Skeletal muscle satellite cell (primary cell): ENCODE data around the gene FAM118B.

Experiments used
- H3K27me3 ChIP-seq: 2 replicates; pipeline ENCODE4 v1.7.0; 2013; ENCODE audit warnings: low read length; ENCODE audit not compliant: control insufficient read depth, insufficient read depth
- H3K36me3 ChIP-seq: 2 replicates; pipeline ENCODE4 v1.7.0; 2013; ENCODE audit warnings: mild to moderate bottlenecking, control low read depth, low read length; ENCODE audit not compliant: insufficient read depth
- H3K4me1 ChIP-seq: 2 replicates; pipeline ENCODE4 v1.7.0; 2013; ENCODE audit warnings: low read length; ENCODE audit not compliant: control insufficient read depth, insufficient read depth
- H3K4me2 ChIP-seq: 2 replicates; pipeline ENCODE4 v1.7.0; 2013; ENCODE audit warnings: mild to moderate bottlenecking, low read length
- H3K4me3 ChIP-seq: 2 replicates; pipeline ENCODE4 v1.7.0; 2013; ENCODE audit warnings: low read length
- H3K9ac ChIP-seq: 2 replicates; pipeline ENCODE4 v1.7.0; 2013; ENCODE audit warnings: mild to moderate bottlenecking, low read depth, low read length, moderate library complexity
- H3K9me3 ChIP-seq: replicated peaks from 2 replicates; pipeline ENCODE4 v1.7.0; 2013; ENCODE audit warnings: mild to moderate bottlenecking, control low read depth, low read length

Gene FAM118B

DNA sequence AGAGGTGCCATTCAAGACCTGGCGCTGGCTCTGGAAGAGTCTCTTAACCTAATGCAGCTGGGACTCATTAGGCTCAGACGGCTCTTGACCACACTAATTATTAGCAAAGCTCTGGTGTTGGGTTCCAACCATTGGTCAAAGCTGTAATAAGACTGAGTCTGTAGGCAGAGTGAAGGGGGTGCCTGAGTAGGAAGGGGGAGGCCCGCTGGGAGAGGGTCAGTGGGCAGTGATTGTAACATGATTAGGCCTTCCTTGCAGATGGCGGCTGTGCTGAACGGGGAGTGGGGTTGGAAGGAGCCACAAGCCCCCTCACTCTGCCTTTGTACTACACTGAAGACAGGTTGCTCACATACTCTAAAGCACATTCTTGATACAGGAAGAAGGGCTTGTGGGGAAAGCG lies 51.9 kb downstream of the FAM118B start:
- Histone ChIP-seq H3K27me3 (no peaks in the 10 kb centered on the region), H3K9ac (no peak overlapping the region), H3K9me3 (no peaks in the 10 kb centered on the region), H3K4me1 (peaks cover 9% of the 10 kb centered on the region), H3K4me2 (no peak overlapping the region), H3K4me3 (no peak overlapping the region), H3K36me3 (peaks cover 69% of the 10 kb centered on the region)

DNA sequence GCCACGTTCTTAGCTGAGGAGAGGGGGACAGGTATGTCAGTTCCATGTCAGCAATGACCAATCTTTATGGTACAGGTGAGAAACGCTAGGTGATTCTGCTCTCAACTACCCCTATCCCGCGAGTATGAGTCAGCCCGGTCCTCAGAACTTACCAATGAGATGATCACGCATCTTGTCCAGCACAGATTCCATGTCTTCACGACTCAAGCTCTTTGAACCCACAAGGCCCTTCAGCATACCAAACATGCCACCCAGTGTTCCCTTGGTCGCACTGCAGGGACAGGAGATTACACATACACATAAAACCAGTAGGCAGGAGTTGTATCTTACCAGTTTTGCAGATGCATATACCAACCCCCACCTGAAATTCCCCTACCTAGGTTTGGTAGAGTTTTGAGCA lies 54.2 kb downstream of the FAM118B start:
- Histone ChIP-seq H3K4me2 (no peak overlapping the region), H3K9ac (no peak overlapping the region), H3K9me3 (no peaks in the 10 kb centered on the region), H3K27me3 (no peaks in the 10 kb centered on the region), H3K4me3 (no peak overlapping the region), H3K4me1 (peaks cover 13% of the 10 kb centered on the region), H3K36me3 (peaks cover 66% of the 10 kb centered on the region)

DNA sequence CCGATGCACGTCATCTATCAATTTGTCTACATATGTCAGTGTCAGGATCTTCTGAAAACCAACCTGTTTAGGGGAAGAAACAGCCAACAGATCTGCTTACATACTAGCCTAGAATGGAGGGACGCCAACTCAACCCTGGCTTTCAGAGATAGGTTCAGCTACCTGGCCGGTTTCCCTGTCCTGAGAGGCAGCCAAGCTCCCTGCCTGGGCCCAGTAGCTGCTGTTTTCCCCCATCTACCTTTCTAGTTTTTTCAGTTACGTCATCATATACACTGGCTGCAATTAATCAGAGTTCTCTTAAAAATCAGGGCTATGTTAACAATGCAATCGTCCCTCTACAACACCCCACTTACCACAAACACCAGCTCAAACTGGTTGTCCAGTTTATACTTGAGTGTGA lies 56.1 kb downstream of the FAM118B start:
- Histone ChIP-seq H3K27me3 (no peaks in the 10 kb centered on the region), H3K9ac (peak overlapping the region; percentile 97), H3K4me2 (peak overlapping the region; percentile 86), H3K4me3 (peak overlapping the region; percentile 95), H3K36me3 (peaks cover 49% of the 10 kb centered on the region), H3K9me3 (no peaks in the 10 kb centered on the region), H3K4me1 (peaks cover 13% of the 10 kb centered on the region)

DNA sequence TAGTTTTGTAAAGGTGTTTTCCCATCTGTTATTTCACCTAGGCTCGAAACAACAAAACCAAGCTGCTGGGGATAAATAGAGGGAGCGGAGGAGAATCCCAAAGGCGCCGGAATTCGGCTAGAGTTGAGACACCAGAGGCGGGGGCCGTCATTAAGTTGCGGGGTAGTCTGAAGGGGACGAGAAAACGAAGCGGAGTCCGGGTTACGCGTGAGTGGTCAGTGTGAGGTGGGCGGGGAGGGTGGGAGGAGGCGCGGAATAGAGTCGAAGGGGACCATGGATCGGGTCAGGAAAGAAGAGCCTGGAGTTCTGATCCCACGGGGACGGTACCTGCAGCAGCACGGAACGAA lies 56.8 kb downstream of the FAM118B start:
- H3K27me3 ChIP-seq: no peaks in the 10 kb centered on the region
- peaks cover 46% of the 10 kb centered on the region for H3K36me3 ChIP-seq
- H3K4me1 ChIP-seq: peaks cover 13% of the 10 kb centered on the region
- peak overlapping the region; percentile 95 for H3K4me3 ChIP-seq
- peak overlapping the region; percentile 86 for H3K4me2 ChIP-seq
- H3K9ac ChIP-seq: peak overlapping the region; percentile 97
- no peaks in the 10 kb centered on the region for H3K9me3 ChIP-seq

DNA sequence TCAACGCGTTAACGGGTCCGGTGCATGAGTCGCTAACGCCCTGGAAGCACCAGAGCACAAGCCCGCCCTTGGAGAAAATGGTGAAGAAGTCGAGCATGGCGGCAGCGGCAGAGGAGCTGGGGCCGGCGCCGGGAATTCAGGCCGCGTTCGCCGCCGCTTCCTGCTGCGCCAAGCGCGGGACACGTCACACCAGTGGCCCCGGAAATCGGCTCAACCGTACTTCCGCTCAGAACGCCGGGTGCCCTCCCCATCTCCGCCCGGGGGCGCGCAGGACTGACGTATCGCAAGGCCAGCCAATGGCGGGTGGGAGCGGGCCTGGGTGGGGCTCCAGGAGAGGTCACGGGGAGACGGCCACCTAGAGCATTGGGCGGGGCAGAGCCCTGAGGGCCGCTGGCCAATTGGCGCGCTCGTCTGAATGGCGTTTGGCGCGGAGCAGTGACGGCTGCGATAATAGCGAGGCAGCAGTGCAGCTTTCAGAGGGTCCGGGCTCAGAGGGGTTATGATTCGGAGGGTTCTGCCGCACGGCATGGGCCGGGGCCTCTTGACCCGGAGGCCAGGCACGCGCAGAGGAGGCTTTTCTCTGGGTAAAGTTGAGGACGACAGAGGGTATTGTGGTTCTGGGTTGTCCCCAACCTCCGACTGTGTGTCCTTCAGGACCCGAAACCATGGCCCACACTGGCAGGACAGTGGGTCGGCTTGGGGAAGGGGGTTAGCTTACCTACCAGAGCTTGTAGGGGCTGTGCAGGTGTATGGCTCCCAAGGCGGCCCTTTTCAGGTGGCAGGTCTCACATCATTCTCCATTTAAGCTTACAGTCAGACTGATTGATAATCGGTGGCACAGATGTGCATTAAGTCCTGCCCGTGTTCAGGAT lies 57.4 kb downstream of the FAM118B start, which contains the start of the genes FOXRED1 and SRPRA:
Gene FOXRED1 (plus strand): TSS at position 447 of the 872 bp plus-strand sequence. CDS start 53 bp downstream, at position 500.
Gene SRPRA (minus strand): TSS at position 188 of the 872 bp plus-strand sequence. CDS start 91 bp downstream, at position 97.
- peak within 1 kb of the TSS; percentile 97 for H3K9ac ChIP-seq
- H3K4me2 ChIP-seq: peak within 1 kb of the TSS; percentile 91
- H3K27me3 ChIP-seq: no peaks in the 10 kb centered on the region
- peaks cover 13% of the 10 kb centered on the region for H3K4me1 ChIP-seq
- H3K9me3 ChIP-seq: no peaks in the 10 kb centered on the region
- H3K36me3 ChIP-seq: peaks cover 46% of the 10 kb centered on the region
- H3K4me3 ChIP-seq: peak within 1 kb of the TSS; percentile 95

DNA sequence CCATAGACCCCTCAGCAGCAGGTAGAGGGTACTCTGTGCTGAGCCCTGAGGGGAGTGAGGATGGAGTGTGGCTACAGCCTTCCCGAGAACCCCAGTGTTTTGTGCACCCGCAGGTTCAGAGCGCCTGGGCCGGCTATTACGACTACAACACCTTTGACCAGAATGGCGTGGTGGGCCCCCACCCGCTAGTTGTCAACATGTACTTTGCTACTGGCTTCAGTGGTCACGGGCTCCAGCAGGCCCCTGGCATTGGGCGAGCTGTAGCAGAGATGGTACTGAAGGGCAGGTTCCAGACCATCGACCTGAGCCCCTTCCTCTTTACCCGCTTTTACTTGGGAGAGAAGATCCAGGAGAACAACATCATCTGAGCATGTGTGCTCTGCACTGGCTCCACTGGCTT lies 65.7 kb downstream of the FAM118B start:
- H3K9ac ChIP-seq: no peak overlapping the region
- peaks cover 36% of the 10 kb centered on the region for H3K36me3 ChIP-seq
- no peak overlapping the region for H3K4me3 ChIP-seq
- no peak overlapping the region for H3K4me2 ChIP-seq
- peaks cover 5% of the 10 kb centered on the region for H3K4me1 ChIP-seq
- no peaks in the 10 kb centered on the region for H3K9me3 ChIP-seq
- no peaks in the 10 kb centered on the region for H3K27me3 ChIP-seq

DNA sequence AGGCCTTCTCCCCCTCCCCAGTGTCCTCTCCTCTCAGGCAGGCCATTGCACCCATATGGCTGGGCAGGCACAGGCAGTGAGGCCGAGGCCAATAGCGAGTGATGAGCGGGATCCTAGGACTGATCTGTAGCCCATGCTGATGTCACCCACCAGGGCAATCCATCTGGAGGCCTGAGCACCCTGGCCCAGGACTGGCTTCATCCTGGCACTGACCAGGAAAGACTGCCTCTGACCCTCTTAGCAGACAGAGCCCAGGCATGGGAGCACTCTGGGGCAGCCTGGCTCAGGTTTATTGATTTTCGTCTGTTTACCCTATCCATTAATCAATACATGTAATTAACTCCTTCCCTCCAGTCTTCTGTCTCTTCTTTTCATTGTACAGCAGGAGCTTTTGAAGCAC lies 66.2 kb downstream of the FAM118B start:
- Histone ChIP-seq H3K4me1 (peaks cover 9% of the 10 kb centered on the region), H3K36me3 (peaks cover 36% of the 10 kb centered on the region), H3K4me3 (no peak overlapping the region), H3K9ac (no peak overlapping the region), H3K4me2 (no peak overlapping the region), H3K9me3 (no peaks in the 10 kb centered on the region), H3K27me3 (no peaks in the 10 kb centered on the region)

DNA sequence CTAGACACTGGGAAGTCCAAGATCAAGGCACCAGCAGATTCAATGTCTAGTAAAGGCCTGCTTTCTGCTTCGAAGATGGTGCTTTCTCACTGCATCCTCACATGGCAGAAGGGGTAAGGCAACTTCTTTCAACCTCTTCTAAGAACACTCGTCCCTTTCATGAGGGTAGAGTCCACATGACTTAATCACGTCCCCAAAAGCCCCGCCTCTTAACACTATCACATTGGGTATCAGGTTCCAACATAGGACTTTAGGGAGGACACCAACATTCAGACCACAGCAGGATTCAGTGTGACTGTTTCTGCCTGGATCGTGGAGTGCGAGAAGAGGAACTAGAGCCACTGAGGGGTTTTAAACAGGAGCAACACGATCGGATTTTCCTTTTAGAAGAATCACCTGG lies 67.6 kb downstream of the FAM118B start:
- Histone ChIP-seq H3K4me1 (peaks cover 17% of the 10 kb centered on the region), H3K4me3 (no peak overlapping the region), H3K36me3 (peaks cover 25% of the 10 kb centered on the region), H3K9me3 (no peaks in the 10 kb centered on the region), H3K4me2 (no peak overlapping the region), H3K27me3 (no peaks in the 10 kb centered on the region), H3K9ac (no peak overlapping the region)

DNA sequence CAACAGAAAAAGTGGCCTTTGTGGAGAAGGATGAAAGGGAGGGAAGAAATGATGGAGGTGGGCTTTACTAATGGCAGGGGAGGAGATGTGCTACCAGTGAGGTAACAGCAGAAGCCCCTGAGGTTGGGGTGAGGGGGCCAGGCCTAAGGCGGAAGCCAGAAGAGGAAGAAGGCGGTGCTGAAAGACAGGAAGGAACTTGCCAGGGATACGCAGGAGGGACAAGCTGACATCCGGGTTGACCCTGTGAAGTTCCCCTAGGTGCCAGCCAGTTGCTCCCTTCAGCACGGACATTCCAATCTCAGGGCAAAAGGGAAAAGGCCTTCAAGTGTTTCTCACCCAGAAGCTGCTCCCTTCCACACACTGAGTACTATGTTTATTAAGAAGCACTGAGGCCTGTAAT lies 69.0 kb downstream of the FAM118B start:
- Histone ChIP-seq H3K4me3 (no peak overlapping the region), H3K4me2 (no peak overlapping the region), H3K27me3 (no peaks in the 10 kb centered on the region), H3K4me1 (peaks cover 17% of the 10 kb centered on the region), H3K9me3 (no peaks in the 10 kb centered on the region), H3K36me3 (peaks cover 14% of the 10 kb centered on the region), H3K9ac (no peak overlapping the region)

DNA sequence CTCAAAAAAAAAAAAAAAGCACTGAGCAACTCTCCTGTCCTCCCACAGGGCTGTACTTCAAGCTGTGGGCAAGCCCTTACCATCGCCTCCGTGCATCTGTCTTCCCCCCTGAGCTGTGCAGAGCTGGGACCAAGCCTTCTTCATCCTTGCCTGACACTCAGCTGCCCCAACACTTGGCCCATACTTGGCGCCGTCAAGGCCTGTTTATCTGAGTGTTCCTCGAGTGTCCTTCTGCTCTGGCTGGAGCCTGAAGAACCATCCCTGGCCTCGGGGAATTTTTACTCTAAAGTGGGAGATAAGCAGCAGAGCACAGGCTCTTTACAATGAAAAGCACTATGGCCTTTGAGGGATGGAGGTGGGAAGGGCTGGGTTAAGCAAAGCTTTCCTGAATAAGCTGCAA lies 69.7 kb downstream of the FAM118B start:
- H3K4me2 ChIP-seq: no peak overlapping the region
- H3K9ac ChIP-seq: no peak overlapping the region
- H3K9me3 ChIP-seq: no peaks in the 10 kb centered on the region
- H3K4me3 ChIP-seq: no peak overlapping the region
- H3K27me3 ChIP-seq: no peaks in the 10 kb centered on the region
- H3K36me3 ChIP-seq: peaks cover 9% of the 10 kb centered on the region
- H3K4me1 ChIP-seq: peaks cover 17% of the 10 kb centered on the region

DNA sequence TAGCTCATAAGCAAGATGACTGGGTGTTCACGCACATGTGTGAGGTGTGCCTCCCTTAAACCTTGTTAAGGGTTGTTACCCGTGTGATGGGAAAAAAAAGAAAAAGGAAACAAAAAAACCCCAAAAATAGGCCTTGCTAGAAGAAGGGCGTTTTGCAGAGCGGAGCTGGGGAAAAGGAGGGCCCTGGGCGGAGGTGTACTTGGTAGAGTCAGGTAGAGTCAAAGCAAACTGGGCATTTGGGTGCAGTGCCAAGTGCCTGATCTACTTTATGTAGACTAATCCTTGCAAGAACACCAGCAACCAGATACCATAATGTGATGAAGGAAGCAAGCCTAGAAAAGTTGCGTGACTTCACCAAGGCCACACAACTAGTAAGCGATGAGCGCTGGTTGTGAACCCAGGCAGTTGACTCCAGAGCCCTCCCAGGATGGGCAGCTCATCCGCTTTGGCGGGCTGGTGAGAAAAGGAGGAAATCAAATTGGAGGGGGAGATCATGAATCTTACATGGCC lies 70.1 kb downstream of the FAM118B start:
- no peak overlapping the region for H3K9ac ChIP-seq
- peaks cover 17% of the 10 kb centered on the region for H3K4me1 ChIP-seq
- no peaks in the 10 kb centered on the region for H3K9me3 ChIP-seq
- H3K36me3 ChIP-seq: peaks cover 8% of the 10 kb centered on the region
- H3K27me3 ChIP-seq: no peaks in the 10 kb centered on the region
- peak overlapping the region; percentile 79 for H3K4me3 ChIP-seq
- peak overlapping the region; percentile 81 for H3K4me2 ChIP-seq

DNA sequence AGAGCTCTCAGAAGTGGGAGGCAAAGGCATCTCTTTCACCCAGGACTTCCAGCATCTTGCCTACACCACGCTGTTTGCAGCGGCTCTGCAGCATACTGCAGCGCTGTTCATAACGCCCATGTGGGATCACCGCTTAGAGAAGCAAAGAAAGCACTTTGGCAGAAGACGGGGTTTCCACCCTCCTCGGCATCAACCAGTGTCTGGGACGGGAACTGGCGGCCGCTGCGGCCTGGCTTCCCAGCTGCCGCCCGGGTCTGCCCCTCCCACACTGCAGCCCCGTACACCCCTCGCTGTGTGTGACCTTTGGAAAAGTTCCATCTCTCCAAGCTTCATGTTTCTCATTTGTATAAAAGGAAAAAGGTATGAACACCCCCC lies 70.8 kb downstream of the FAM118B start:
- H3K27me3 ChIP-seq: no peaks in the 10 kb centered on the region
- no peaks in the 10 kb centered on the region for H3K9me3 ChIP-seq
- peak overlapping the region; percentile 83 for H3K9ac ChIP-seq
- H3K4me3 ChIP-seq: peak overlapping the region; percentile 79
- H3K4me2 ChIP-seq: peak overlapping the region; percentile 81
- H3K4me1 ChIP-seq: peaks cover 17% of the 10 kb centered on the region
- peaks cover 6% of the 10 kb centered on the region for H3K36me3 ChIP-seq
